A549 treated with Mapracorat at 1 μM for 4 hours (cell line): ENCODE measurements around the gene PCDHB2. TPM values are rescaled to one million over a fixed set of nuclear protein-coding genes. Genes with fewer than 3 reads are reported as not detected.

Source experiments
- total RNA-seq: library from RNA; stranded (reverse); fragments of 200-300 nt; extraction: Qiagen RNA extraction; gene quantifications from 5 replicates; pipeline ENCODE4 v1.2.3, GENCODE V29; 2022

Gene PCDHB2
- total RNA-seq: 3.3 to 13.0 TPM (median 3.7 TPM) in 5 replicates

DNA sequence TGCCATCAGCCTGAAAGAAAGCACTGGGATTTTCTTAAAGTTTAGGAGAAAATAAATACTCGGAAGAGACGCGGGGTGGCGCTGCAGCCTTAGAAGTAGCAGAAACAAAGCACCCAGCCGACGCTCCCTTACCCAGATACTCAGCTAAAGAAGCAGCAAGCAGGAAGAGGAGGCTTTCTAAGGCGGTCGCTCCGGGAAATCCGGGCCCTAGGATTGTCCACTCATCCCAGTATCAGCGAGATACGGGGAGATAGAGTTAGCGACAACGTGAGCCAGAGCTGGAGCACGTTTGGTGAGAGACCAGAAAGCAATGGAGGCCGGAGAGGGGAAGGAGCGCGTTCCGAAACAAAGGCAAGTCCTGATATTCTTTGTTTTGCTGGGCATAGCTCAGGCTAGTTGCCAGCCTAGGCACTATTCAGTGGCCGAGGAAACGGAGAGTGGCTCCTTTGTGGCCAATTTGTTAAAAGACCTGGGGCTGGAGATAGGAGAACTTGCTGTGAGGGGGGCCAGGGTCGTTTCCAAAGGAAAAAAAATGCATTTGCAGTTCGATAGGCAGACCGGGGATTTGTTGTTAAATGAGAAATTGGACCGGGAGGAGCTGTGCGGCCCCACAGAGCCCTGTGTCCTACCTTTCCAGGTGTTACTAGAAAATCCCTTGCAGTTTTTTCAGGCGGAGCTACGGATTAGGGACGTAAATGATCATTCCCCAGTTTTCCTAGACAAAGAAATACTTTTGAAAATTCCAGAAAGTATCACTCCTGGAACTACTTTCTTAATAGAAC lies at the start of gene PCDHB2:
Gene PCDHB2, plus strand, starts transcription at position 135 of the 782 bp plus-strand sequence. Its CDS starts 176 bp downstream, at position 311.

DNA sequence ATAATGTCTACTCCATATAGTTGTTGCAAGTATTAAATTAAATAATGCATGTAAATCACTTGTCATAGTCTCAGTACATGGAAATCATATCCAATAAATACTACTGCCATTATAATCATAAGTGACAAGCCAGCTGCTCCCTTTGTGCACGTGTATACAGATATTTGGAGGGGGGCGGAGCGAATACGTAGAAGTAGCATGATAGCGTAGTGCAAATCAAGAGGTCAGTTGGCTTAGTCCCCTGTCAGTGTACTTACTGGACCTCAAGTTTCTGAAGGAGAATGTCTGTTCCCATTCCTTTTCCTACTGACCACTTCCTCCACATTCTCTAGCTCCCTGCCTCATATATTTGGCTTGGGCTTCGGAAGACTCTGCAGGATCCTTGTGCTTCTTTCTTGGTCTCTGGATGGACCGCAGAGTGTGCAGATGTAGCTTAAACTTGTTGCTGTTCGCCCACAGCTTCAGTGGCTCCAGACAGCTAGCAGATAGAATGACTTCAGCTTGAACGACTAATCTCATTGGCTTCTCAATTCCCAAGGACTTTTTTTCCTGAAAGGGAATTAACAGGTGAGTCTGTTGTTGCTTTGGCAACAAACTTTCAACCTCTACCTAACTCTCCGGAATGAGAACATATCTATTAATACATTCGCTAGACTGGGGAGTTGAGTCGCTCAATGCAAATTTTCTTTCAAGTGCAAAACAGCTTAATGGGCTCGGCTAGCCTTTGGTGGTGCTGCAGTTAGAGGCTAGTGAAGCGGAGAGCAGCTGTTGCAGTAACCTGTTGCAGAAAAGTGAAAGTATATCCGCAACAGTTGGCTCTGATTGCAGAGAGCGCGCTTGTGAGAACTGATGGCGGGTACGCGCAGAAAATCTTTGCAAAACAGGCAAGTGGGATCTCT lies 43.5 kb upstream of the PCDHB2 start, which contains the start of gene PCDHB1:
Gene PCDHB1, plus strand, starts transcription at position 753 of the 899 bp plus-strand sequence. Its CDS starts 97 bp downstream, at position 850.

DNA sequence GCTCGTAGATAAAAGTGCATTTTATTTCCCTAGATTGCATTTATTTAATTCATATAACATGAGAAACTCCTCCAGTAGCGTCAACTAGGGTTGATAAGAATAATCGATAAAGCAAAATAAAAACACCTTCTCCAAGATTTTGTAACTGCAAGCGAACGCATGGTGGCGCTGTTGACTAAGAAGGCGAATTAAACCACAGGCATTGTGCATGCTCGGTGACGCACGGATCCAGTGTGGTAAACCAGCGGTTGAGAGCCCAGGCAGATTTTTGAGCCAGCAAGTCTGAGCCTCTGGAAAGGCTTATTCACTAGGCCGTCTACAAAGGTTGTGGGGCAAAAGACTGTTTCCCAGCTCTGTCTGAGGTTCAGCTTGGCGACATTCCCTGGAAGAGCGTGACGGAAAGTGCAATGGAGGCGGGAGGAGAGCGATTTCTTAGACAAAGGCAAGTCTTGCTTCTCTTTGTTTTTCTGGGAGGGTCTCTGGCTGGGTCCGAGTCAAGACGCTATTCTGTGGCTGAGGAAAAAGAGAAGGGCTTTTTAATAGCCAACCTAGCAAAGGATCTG lies 5.9 kb downstream of the PCDHB2 start, which contains the start of gene PCDHB3:
Gene PCDHB3, plus strand, starts transcription at position 231 of the 563 bp plus-strand sequence. Its CDS starts 177 bp downstream, at position 408.

DNA sequence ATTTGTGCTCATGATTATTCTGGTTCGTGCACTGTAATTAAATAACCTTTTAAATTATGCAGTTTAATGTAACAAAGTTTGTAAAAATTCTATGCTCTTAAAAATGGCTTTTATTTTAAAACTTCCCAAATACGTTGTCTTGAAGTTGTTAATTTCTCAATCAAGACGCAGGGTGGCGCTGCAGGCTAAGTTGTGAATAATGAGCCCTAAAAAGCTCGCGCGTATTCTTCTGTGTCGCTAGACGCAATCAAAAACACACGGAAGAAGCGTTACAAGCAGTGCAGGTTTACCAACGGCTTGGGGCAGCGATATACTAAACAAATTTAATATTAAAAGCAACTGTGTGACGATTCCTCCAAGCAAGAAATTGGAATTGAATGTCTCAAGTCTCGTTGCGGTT lies 27.1 kb downstream of the PCDHB2 start, which contains the start of gene PCDHB4:
Gene PCDHB4, plus strand, starts transcription at position 256 of the 400 bp plus-strand sequence. CDS start 181 bp downstream, outside the sequence.

DNA sequence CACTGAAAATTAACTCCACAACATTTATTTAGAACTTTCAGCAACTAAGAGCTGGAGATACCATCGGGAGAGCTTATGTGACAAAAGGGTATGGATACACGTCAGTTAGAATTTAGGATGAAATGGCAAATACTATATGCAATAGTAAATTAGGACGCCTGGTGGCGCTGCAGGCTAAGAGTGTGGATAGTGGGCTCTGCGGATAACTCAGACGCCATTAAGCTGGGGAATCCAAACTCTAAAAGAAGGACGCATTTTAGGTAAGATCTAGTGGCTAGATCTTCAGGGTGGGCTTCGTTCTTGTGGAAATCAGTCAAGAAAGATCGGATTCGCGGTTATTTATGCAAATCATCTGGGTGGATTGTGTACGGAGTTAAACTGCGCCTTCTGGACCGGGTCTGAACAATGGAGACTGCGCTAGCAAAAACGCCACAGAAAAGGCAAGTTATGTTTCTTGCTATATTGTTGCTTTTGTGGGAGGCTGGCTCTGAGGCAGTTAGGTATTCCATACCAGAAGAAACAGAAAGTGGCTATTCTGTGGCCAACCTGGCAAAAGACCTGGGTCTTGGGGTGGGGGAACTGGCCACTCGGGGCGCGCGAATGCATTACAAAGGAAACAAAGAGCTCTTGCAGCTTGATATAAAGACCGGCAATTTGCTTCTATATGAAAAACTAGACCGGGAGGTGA lies 40.8 kb downstream of the PCDHB2 start, which contains the start of gene PCDHB5:
Gene PCDHB5, plus strand, starts transcription at position 177 of the 688 bp plus-strand sequence. Its CDS starts 229 bp downstream, at position 406.

Other genes with a start within 250 kb of the PCDHB2 start
- 0.02 TPM in 1 of 5 replicates, not detected in the others for gene PCDHA9, start 246.2 kb upstream of the PCDHB2 start, total RNA-seq
- 0.01 to 0.06 TPM (median 0.03 TPM) in 4 of 5 replicates, not detected in the other for gene PCDHA10, start 238.7 kb upstream of the PCDHB2 start, total RNA-seq
- gene PCDHA11, start 225.7 kb upstream of the PCDHB2 start, total RNA-seq: 0.04 to 0.08 TPM (median 0.06 TPM) in 4 of 5 replicates, not detected in the other
- gene PCDHA12, start 219.3 kb upstream of the PCDHB2 start, total RNA-seq: 2.8 to 3.2 TPM (median 3.0 TPM) in 5 replicates
- 0.05 to 0.06 TPM in 2 of 5 replicates, not detected in the others for gene PCDHA13, start 212.5 kb upstream of the PCDHB2 start, total RNA-seq
- gene PCDHAC1, start 168.3 kb upstream of the PCDHB2 start, total RNA-seq: 1.6 to 2.3 TPM (median 2.0 TPM) in 5 replicates
- gene PCDHAC2, start 128.1 kb upstream of the PCDHB2 start, total RNA-seq: 3.5 to 4.8 TPM (median 3.9 TPM) in 5 replicates
- not detected in 5 replicates for gene PCDHB1, start 43.2 kb upstream of the PCDHB2 start, total RNA-seq
- 8.7 TPM in 1 of 5 replicates, not detected in the others for gene PCDHB3, start 5.9 kb downstream of the PCDHB2 start, total RNA-seq
- gene PCDHB4, start 27.2 kb downstream of the PCDHB2 start, total RNA-seq: 0.07 to 0.13 TPM (median 0.09 TPM) in 4 of 5 replicates, not detected in the other
- gene PCDHB5, start 40.6 kb downstream of the PCDHB2 start, total RNA-seq: 1.2 to 1.6 TPM (median 1.3 TPM) in 5 replicates
- gene PCDHB6, start 55.4 kb downstream of the PCDHB2 start, total RNA-seq: 0.79 to 1.1 TPM (median 0.90 TPM) in 5 replicates
- 0.05 TPM in 1 of 5 replicates, not detected in the others for gene PCDHB7, start 78.0 kb downstream of the PCDHB2 start, total RNA-seq
- 0.19 to 0.42 TPM (median 0.22 TPM) in 5 replicates for gene PCDHB8, start 83.2 kb downstream of the PCDHB2 start, total RNA-seq
- gene PCDHB16, start 87.8 kb downstream of the PCDHB2 start, total RNA-seq: 0.05 to 0.08 TPM (median 0.05 TPM) in 4 of 5 replicates, not detected in the other
- 0.03 to 0.26 TPM (median 0.05 TPM) in 3 of 5 replicates, not detected in the others for gene PCDHB9, start 92.5 kb downstream of the PCDHB2 start, total RNA-seq
- gene PCDHB10, start 97.7 kb downstream of the PCDHB2 start, total RNA-seq: not detected in 5 replicates
- gene PCDHB11, start 105.0 kb downstream of the PCDHB2 start, total RNA-seq: 0.05 to 0.08 TPM (median 0.08 TPM) in 4 of 5 replicates, not detected in the other
- 0.06 TPM in 1 of 5 replicates, not detected in the others for gene PCDHB12, start 114.1 kb downstream of the PCDHB2 start, total RNA-seq
- 0.04 to 0.12 TPM (median 0.05 TPM) in 5 replicates for gene PCDHB13, start 119.3 kb downstream of the PCDHB2 start, total RNA-seq
- 0.05 to 0.21 TPM (median 0.14 TPM) in 5 replicates for gene PCDHB14, start 128.7 kb downstream of the PCDHB2 start, total RNA-seq
- 0.06 to 0.11 TPM (median 0.10 TPM) in 3 of 5 replicates, not detected in the others for gene PCDHB15, start 150.8 kb downstream of the PCDHB2 start, total RNA-seq
- not detected in 5 replicates for gene SLC25A2, start 209.4 kb downstream of the PCDHB2 start, total RNA-seq
- 60.0 to 73.5 TPM (median 68.7 TPM) in 5 replicates for gene TAF7, start 226.2 kb downstream of the PCDHB2 start, total RNA-seq
- 0.24 to 0.29 TPM (median 0.26 TPM) in 5 replicates for gene PCDHGA1, start 235.9 kb downstream of the PCDHB2 start, total RNA-seq
- gene PCDHGA2, start 244.1 kb downstream of the PCDHB2 start, total RNA-seq: 0.42 to 0.91 TPM (median 0.68 TPM) in 5 replicates
- not detected in 5 replicates for gene PCDHGA3, start 249.2 kb downstream of the PCDHB2 start, total RNA-seq